CD4-positive, alpha-beta T cell treated with Interleukin-17A for 4 hours (primary cell): Measurements from ENCODE around the gene PPP1R7.
"Not testable (repeated sequence)": the region's sequence is repeated elsewhere in the genome, so short reads cannot be mapped to it uniquely, and the experiment has no call there.

Source experiments
- DNase-seq: peaks from one replicate; pipeline ENCODE4 v3.0.0-alpha.2; 2020; ENCODE audit warnings: mixed read lengths

The PPP1R7 gene, protein sequence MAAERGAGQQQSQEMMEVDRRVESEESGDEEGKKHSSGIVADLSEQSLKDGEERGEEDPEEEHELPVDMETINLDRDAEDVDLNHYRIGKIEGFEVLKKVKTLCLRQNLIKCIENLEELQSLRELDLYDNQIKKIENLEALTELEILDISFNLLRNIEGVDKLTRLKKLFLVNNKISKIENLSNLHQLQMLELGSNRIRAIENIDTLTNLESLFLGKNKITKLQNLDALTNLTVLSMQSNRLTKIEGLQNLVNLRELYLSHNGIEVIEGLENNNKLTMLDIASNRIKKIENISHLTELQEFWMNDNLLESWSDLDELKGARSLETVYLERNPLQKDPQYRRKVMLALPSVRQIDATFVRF

DNA sequence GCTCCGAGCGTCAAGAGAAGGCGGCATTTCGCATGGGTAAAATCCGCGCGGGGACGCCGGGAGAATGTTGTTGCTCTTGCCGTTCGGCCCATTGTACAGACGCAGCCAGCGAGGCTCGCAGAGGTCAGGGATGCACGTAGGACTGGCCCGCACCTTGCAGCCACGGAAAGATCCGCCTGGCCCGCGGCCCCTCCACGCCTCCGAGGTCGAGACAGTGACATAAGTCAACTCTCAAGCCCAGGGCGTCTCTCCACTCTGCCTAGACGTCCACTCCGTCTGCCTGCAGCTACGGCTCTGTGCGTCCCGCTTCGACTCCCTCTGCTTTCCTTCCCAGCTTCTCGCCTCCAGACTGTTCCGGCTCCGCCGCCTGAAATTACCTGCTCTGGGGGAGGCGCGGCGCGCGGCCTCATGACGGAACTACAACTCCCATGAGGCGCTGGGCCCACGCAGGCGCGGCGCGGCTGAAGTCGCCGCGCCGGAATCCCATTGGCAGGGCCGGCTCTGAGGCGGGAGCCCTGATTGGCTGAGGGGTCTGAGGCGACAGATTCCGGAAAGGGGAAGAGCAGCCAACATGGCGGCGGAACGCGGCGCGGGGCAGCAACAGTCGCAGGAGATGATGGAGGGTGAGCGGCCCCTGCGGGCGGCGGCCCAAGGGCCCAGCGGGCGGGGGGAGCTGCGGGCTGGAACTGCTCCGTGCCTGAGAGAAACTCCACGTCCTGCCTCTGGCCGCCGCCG, at the start of gene PPP1R7:
Gene PPP1R7, plus strand, starts transcription at position 543 of the 735 bp plus-strand sequence. Its CDS starts 29 bp downstream, at position 572.
- DNase-seq, result peak; percentile 95

- DNase-seq, result peak; percentile 91
Measured at GRCh38 chr2:241102239-241102803, 47.9 kb upstream of the PPP1R7 start, which contains the start of gene MTERF4. Gene MTERF4 (minus strand): TSS chr2:241102287. CDS start chr2:241102273, 14 bp downstream.

DNA sequence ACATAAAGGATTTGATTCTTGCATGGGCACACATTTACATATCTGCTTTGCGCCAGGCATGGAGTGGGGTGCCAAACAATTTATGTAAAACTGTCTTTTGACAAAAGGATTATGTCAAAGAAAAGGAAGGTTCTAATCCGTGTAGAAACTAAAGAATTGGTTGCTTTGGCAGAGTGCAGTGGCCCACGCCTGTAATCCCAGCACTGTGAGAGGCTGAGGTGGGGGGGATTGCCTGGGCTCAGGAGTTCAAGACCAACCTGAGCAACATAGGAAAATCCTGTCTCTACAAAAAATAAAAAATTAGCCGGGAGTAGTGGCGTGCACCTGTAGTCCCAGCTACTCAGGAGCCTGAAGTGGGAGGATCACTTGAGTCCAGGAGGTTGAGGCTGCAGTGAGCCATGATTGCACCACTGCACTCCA, 47.1 kb upstream of the PPP1R7 start:
- no peak for DNase-seq

- not testable (repeated sequence) for DNase-seq
Measured at GRCh38 chr2:241104611-241105010, 45.7 kb upstream of the PPP1R7 start.

- no peak for DNase-seq
Measured at GRCh38 chr2:241105641-241106040, 44.6 kb upstream of the PPP1R7 start.

- no peak for DNase-seq
Measured at GRCh38 chr2:241107031-241107783, 43.1 kb upstream of the PPP1R7 start.

DNA sequence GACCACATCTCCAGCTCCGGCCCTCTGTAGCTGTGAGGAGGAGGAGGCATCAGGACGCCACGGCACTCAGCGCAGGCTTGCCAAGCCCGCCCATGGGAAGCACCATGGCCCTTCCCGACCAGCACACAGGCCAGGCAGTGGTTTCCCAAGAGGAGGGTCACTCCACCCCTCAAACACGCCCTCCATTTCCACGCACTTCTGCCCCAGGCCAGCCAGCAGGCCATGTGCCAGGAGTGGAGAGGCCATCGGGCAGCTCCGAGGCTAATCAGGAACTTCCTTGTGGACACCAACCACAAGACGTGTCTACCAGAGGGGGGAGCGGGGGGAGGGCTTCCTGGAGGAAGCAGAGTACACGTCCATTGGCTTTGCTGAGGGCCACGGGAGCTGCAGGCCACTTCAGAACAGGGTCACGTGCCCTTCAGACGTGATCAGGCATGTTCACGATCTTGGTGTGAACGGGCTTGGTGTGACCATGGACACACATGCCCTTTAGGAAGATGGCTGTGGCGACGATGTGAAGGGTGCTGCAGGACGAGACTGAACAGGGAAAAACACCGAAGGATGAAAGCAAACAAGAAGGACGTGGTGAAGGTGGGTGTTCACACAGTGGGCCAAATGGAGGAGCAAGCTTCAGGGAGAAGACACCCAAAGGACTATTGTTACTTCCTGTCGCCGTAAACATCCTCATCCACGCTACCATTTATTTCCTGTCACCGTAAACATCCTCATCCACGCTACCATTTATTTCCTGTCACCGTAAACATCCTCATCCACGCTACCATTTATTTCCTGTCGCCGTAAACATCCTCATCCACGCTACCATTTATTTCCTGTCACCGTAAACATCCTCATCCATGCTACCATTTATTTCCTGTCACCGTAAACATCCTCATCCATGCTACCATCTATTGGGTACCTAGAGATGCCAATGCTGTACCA, 41.7 kb upstream of the PPP1R7 start:
- DNase-seq, result peak; percentile 54

DNA sequence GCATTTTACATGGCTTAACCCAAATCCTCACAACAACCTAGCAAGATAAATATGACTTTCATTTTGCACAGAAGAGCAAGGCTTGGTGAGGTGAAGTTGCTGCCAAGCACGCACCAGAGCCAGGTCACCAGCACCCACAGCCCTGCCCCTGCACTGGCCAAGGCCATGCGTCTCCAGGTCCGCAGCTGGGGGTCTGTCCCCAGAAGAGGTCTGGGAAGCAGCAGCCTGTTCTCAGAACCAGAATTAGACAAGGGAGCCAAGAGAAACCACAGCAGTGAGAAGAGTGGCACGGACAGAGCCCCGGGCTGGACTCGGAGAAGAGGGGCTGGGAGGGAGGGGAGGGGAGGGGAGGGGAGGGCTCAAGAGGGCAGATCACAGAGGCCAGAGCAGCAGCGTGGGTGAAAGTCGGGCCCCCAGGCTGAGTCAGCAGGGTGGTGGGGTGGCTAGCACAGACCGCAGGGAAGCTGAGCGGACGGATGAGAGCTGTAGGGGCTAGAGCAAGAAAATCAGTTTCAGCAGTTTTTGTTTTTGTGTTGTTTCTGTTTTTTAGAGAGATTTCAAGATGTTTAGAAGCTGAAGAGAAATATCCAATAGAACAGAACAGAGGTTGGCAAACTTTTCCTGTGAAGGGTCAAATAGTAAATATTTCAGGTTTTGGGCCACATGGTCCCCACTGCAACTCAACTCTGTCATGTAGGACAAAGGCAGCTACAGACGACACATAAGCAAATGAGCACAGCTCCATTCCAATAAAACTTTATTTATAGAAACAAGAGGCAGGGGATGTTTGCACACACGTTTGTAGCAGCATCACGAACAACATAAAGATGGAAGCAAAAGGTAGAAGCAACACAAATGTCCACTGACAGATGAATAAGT, 40.8 kb upstream of the PPP1R7 start:
- DNase-seq, result peak; percentile 59

DNA sequence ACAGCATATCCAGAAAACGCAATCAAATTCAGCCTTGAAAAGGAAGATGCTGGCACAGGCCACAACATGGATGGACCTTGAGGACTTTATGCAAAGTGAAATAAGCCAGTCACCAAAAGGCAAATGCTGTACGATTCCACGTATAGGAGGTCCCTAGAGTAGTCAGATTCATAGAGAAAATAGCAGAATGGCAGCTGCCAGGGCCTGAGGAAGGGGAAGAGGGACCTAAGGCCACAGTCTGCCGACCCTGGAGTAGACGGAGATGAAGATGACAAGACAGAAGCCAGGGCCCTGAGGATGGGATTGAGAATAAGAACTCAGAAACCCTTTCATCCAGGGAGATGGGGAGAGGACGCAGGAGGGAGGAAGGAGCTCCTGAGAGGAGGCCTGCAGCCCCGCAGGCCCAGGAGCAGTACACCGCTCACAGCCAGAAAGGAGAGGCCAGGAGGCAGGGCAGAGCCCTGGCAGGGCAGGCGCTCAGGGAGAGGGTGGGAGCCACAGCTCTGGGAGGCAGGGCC, 40.1 kb upstream of the PPP1R7 start:
- DNase-seq, result no peak

- peak; percentile 23 for DNase-seq
Measured at GRCh38 chr2:241110607-241111439, 39.4 kb upstream of the PPP1R7 start.

DNA sequence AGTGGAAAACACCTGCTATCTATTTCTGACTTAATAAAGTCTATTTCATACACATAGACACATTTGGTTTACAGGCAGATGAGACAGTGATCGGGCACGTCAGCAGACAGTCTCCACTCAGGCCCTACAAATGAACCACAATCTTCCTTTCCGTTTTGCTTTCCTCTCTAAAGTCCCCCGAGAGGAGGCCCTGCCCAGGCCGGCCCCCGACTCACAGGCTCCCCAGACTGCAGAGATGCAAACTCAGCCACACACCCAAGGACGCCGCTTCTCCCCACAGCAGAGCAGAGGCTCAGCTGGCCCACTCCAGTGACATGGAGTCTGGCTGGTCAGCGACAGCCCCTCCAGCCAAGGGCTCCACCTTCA, 38.8 kb upstream of the PPP1R7 start:
- peak; percentile 53 for DNase-seq

DNA sequence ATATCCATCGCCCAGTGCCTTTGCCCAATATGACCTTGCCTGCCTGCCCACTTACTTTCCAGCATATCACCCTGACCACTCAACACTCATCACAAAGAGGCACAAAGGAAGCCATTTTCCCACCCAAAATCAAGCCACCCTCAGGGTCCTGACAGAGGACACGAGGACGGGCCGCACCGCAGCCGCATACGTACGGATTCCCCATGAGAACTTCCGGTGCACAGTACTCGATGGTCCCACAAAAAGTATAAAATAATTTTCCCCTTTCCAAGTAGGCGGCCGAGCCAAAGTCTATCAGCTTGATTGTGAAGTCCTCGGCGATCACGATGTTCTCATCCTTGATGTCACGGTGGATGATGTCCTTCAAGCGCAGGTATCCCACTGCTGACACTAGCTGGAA, 38.2 kb upstream of the PPP1R7 start:
- no peak for DNase-seq

- DNase-seq, result peak; percentile 53
Measured at GRCh38 chr2:241112592-241112991, 37.7 kb upstream of the PPP1R7 start.

DNA sequence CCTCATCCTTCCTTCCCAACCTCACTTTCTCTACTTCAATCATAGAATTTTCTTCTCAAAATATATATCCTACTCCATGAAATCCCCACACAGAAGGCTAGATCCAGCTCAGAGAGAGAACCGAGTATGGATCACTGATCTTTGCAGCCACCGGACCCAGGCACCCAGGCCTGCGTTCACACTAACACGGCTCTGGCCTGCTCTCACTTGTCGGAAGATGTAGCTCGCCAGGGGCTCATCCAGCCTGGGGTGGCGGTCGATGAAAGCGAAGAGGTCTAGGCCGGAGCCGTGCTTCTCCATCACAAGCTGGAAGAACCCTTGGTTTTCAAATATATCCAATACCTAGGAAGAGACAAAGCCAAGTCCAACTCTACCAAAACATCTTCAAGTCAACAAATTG, 35.4 kb upstream of the PPP1R7 start:
- no peak for DNase-seq

GRCh38 chr2:241115361-241115760, 34.9 kb upstream of the PPP1R7 start:
- no peak for DNase-seq

DNA sequence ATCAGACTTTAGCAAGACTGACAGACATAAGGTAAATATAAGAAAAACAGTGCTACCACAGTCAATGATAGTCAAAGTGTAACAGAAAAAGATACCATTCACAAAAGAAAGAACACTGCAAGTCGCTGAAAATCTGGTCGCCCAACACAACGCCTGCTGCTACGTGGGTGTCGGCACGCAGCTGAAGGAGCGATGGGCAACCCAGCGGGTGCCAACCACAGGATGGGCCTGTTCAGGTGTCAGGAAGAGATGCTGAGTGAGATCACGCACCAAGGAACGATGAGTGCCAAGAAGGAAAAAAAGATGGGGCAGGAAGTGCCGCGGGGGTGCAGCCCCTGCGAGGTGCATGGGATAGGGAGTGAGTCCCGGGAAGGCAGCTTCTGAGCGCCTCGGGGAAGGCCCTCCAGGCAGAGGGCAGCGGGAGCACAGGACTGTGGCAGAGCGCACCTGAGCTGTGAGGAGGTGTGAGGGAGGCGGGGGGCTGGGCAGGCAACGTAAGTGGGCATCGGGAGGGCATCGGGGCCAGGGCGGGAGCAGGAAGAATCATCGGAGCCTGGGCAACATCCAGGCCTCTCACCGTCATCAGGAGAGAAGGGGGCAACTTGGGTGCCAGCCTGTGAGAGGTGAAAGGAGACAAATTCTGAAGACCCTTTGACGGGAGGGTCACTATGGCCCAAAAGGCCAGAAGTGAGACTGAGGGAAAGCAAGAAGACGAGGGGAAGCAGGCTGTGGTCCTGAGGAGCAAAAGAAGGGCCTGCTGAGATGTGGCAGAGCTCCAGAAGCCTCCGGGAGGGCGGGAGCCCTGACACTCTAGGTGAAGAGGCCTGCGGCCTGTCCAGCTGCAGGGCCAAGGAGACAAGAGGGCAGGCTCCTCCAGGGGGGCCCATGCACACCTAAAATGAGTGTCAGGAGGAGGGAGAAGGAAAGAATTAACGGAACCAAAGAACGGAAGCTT, 33.4 kb upstream of the PPP1R7 start:
- no peak for DNase-seq

DNA sequence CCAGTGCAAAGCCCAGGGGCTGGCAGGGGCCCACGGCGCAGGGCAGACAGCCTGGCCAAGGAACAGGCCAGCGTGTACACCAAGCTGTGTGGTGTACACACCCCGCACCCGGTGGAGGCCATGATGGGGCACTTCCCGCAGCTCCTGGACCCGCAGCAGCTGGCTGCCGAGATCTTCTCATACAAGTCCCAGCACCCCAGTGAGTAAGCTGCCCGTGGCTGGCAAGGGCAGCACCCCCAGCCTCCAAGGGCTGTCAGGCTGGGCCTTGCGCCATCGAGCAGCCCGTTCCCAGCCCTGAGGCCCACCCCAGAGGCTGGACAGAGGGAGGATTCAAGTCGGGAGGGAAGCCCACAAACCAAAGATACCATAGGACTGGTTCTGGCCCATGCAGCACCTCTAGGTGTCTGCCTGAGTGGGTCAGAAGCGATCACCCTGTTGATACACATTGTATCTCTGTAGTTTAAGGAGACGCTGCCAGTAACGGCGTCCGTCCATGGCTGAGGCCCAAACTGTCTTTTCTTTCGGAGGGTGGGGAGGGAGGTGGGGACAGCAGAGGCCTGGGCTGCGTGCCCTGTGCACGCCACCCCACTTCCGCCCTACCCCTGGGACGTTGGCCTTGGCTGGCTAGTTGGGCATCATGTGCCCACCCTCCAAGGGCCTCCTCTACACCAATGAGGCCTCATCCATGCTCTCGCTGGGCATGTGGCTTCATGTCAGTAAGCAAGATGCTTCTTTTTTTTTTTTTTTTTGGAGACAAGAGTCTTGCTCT, 31.3 kb upstream of the PPP1R7 start:
- no peak for DNase-seq

DNA sequence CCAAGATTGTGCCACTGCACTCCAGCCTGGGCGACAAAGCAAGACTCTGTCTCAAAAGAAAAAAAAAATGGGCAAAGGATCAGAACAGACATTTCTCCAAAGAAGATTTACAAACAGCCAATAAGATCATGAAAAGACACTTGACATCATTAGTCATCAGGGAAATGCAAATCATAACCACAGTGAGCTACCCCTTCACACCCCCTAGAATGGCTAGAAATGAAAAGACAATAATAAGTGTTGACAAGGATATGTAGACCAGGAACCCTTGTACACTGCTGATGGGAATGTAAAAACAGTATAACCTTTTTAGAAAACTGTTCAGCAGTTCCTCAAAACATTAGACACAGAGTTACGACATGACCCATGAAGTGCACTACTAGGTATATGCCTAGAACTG, 29.8 kb upstream of the PPP1R7 start:
- DNase-seq, result no peak
